HepG2 (cell line): Measurements from ENCODE around the gene CMIP. TPM values are rescaled to one million over a fixed set of nuclear protein-coding genes. Genes with fewer than 3 reads are reported as not detected.

Experiments
- AGO1 ChIP-seq: fragments of 200-400 bp; formaldehyde crosslinking; IDR thresholded peaks from 2 replicates; pipeline ENCODE4 v1.6.1; 2017; ENCODE audit warnings: mild to moderate bottlenecking, low read depth, low read length, moderate library complexity; ENCODE audit not compliant: poor library complexity, severe bottlenecking
- ARNT2 ChIP-seq: sonication (generic); formaldehyde crosslinking; IDR thresholded peaks from 2 replicates; pipeline ENCODE4 v1.8.0; 2022; ENCODE audit warnings: mild to moderate bottlenecking, low read depth, missing genetic modification reagents, moderate library complexity
- KLF11 ChIP-seq: IDR thresholded peaks from 2 replicates; pipeline ENCODE4 v1.6.1; 2016; ENCODE audit warnings: missing compliant biosample characterization
- MED1 ChIP-seq: sonication (generic); formaldehyde crosslinking; IDR thresholded peaks from 2 replicates; pipeline ENCODE4 v1.4.0; 2020; ENCODE audit warnings: missing genetic modification reagents
- MEIS2 ChIP-seq: sonication (generic); formaldehyde crosslinking; IDR thresholded peaks from 2 replicates; pipeline ENCODE4 v1.9.0; 2021; ENCODE audit warnings: mild to moderate bottlenecking, missing genetic modification reagents
- MLLT10 ChIP-seq: sonication (generic); formaldehyde crosslinking; IDR thresholded peaks from 2 replicates; pipeline ENCODE4 v1.4.0; 2020; ENCODE audit warnings: missing genetic modification reagents
- REPIN1 ChIP-seq: sonication (generic); formaldehyde crosslinking; IDR thresholded peaks from 2 replicates; pipeline ENCODE4 v1.8.0; 2022; ENCODE audit warnings: missing genetic modification reagents, low read depth, mild to moderate bottlenecking, borderline replicate concordance
- SIN3B ChIP-seq: fragments of 150-350 bp; IDR thresholded peaks from 2 replicates; pipeline ENCODE4 v1.6.1; 2014; ENCODE audit warnings: low read length
- SMAD1 ChIP-seq: sonication (generic); formaldehyde crosslinking; IDR thresholded peaks from 2 replicates; pipeline ENCODE4 v1.4.0; 2020; ENCODE audit warnings: missing genetic modification reagents, low read depth, mild to moderate bottlenecking, borderline replicate concordance
- SNAI1 ChIP-seq: sonication (generic); formaldehyde crosslinking; IDR thresholded peaks from 2 replicates; pipeline ENCODE4 v1.5.0; 2020; ENCODE audit warnings: mild to moderate bottlenecking, missing genetic modification reagents, borderline replicate concordance
- ZNF337 ChIP-seq: sonication (generic); formaldehyde crosslinking; IDR thresholded peaks from 2 replicates; pipeline ENCODE4 v1.5.1; 2020; ENCODE audit warnings: missing genetic modification reagents, low read depth, mild to moderate bottlenecking, borderline replicate concordance
- ZNF350 ChIP-seq: sonication (generic); formaldehyde crosslinking; IDR thresholded peaks from 2 replicates; pipeline ENCODE4 v1.4.0; 2020; ENCODE audit warnings: mild to moderate bottlenecking, low read depth, missing genetic modification reagents, borderline replicate concordance
- ZNF780A ChIP-seq: sonication (generic); formaldehyde crosslinking; IDR thresholded peaks from 2 replicates; pipeline ENCODE4 v1.8.0; 2022; ENCODE audit warnings: mild to moderate bottlenecking, missing genetic modification reagents, moderate library complexity
- polyA plus RNA-seq, 8 experiments: library from polyadenylated mRNA; depleted of rRNA in 3 of 8; stranded (reverse) in 7 of 8; unstranded in 1 of 8; fragments of >200 nt; fragmentation: Illumina TruSeq in 4 of 8; extraction: Trizol in 4 of 8; gene quantifications; 2 replicates each; pipeline versions ENCODE4 v1.2.1 to v1.2.3, GENCODE V29; 2011 to 2016; ENCODE audit warnings: low read depth in 4 of 8, missing spikeins in 1 of 8, mixed read lengths in 1 of 8; ENCODE audit not compliant: insufficient read depth in 1 of 8
- total RNA-seq, 5 experiments: library from RNA; depleted of rRNA; stranded (reverse); fragments of >200 nt; fragmentation: Illumina TruSeq; extraction: Trizol; gene quantifications; 2 replicates each; pipeline ENCODE4 v1.2.3, GENCODE V29; 2016; ENCODE audit warnings: low read depth in 1 of 5
- TF ChIP-seq, protein P1 (sequence below): IDR thresholded peaks from 2 replicates; pipeline ENCODE4 v1.6.1; 2018; ENCODE audit warnings: missing genetic modification reagents, mild to moderate bottlenecking, missing compliant biosample characterization
- TF ChIP-seq, protein P2 (sequence below): sonication (generic); formaldehyde crosslinking; IDR thresholded peaks from 2 replicates; pipeline ENCODE4 v1.4.0; 2020; ENCODE audit warnings: mild to moderate bottlenecking, missing genetic modification reagents, borderline replicate concordance
- TF ChIP-seq, protein P3 (sequence below): sonication (generic); formaldehyde crosslinking; IDR thresholded peaks from 2 replicates; pipeline ENCODE4 v1.5.1; 2020; ENCODE audit warnings: missing genetic modification reagents, mild to moderate bottlenecking, borderline replicate concordance
- TF ChIP-seq, protein P4 (sequence below): sonication (generic); formaldehyde crosslinking; IDR thresholded peaks from 2 replicates; pipeline ENCODE4 v1.4.0; 2020; ENCODE audit warnings: missing genetic modification reagents, borderline replicate concordance
- TF ChIP-seq, protein P5 (sequence below): sonication (generic); formaldehyde crosslinking; IDR thresholded peaks from 2 replicates; pipeline ENCODE4 v1.5.0; 2020; ENCODE audit warnings: mild to moderate bottlenecking, missing genetic modification reagents

Gene CMIP
- total and polyA plus RNA-seq, 2 of the 13 experiments (the other 11 are each of a cell fraction or from before 2014, with no cell fraction given): 10.9 to 18.1 TPM

DNA sequence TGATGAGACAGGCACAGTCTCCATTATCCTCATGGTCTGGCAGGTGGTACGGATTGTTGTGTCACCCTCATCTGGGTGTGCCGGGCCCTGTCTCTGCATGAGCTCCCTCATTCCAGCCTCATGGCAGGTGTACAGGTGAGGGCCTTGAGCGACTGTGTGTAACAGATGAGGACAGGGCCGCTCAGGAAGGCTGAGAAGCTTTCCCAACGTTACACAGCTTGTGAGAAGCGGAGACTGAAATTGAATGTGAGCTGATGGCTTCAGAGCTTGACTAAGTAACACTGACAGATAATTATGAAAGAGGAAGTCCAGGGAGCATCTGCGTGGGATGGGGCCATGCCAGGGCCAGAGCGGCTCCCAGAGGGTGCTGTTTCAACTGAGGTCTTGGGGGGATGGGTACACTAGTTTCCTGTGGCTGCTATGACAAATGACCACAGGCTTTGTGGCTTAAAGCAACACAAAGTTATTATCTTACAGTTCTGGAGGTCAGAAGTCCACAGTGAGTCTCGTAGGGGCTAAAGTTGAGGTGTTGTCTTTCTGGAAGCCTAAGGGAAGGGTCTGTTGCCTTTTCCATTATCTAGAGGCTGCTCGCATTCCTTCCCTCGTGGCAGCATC lies 36.7 kb downstream of the CMIP start (continued):
- TF ChIP-seq, protein P1, sequence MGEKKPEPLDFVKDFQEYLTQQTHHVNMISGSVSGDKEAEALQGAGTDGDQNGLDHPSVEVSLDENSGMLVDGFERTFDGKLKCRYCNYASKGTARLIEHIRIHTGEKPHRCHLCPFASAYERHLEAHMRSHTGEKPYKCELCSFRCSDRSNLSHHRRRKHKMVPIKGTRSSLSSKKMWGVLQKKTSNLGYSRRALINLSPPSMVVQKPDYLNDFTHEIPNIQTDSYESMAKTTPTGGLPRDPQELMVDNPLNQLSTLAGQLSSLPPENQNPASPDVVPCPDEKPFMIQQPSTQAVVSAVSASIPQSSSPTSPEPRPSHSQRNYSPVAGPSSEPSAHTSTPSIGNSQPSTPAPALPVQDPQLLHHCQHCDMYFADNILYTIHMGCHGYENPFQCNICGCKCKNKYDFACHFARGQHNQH (CRISPR knock-in tag): 0 out of 2 replicates have a peak, but pooled peaks have one; percentile 35
- TF ChIP-seq MLLT10 (CRISPR knock-in tag) (no peak), MEIS2 (peak; percentile 76; the same call in 1 of the 2 replicates), AGO1 (no peak), ARNT2 (CRISPR knock-in tag) (peak; percentile 36), KLF11 (CRISPR knock-in tag) (no peak), ZNF780A (CRISPR knock-in tag) (no peak), SMAD1 (CRISPR knock-in tag) (peak; percentile 51; the same call in 1 of the 2 replicates), SNAI1 (CRISPR knock-in tag) (no peak), SIN3B (no peak), ZNF350 (CRISPR knock-in tag) (peak; percentile 56; the same call in 1 of the 2 replicates), ZNF337 (CRISPR knock-in tag) (0 out of 2 replicates have a peak, but pooled peaks have one; percentile 15), MED1 (CRISPR knock-in tag) (peak; percentile 94), REPIN1 (CRISPR knock-in tag) (no peak; the same call in 1 of the 2 replicates)
- TF ChIP-seq, protein P2, sequence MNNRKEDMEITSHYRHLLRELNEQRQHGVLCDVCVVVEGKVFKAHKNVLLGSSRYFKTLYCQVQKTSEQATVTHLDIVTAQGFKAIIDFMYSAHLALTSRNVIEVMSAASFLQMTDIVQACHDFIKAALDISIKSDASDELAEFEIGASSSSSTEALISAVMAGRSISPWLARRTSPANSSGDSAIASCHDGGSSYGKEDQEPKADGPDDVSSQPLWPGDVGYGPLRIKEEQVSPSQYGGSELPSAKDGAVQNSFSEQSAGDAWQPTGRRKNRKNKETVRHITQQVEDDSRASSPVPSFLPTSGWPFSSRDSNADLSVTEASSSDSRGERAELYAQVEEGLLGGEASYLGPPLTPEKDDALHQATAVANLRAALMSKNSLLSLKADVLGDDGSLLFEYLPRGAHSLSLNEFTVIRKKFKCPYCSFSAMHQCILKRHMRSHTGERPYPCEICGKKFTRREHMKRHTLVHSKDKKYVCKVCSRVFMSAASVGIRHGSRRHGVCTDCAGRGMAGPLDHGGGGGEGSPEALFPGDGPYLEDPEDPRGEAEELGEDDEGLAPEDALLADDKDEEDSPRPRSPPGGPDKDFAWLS (CRISPR knock-in tag): no peak
- TF ChIP-seq, protein P3, sequence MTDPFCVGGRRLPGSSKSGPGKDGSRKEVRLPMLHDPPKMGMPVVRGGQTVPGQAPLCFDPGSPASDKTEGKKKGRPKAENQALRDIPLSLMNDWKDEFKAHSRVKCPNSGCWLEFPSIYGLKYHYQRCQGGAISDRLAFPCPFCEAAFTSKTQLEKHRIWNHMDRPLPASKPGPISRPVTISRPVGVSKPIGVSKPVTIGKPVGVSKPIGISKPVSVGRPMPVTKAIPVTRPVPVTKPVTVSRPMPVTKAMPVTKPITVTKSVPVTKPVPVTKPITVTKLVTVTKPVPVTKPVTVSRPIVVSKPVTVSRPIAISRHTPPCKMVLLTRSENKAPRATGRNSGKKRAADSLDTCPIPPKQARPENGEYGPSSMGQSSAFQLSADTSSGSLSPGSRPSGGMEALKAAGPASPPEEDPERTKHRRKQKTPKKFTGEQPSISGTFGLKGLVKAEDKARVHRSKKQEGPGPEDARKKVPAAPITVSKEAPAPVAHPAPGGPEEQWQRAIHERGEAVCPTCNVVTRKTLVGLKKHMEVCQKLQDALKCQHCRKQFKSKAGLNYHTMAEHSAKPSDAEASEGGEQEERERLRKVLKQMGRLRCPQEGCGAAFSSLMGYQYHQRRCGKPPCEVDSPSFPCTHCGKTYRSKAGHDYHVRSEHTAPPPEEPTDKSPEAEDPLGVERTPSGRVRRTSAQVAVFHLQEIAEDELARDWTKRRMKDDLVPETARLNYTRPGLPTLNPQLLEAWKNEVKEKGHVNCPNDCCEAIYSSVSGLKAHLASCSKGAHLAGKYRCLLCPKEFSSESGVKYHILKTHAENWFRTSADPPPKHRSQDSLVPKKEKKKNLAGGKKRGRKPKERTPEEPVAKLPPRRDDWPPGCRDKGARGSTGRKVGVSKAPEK (CRISPR knock-in tag): no peak
- TF ChIP-seq, protein P4, sequence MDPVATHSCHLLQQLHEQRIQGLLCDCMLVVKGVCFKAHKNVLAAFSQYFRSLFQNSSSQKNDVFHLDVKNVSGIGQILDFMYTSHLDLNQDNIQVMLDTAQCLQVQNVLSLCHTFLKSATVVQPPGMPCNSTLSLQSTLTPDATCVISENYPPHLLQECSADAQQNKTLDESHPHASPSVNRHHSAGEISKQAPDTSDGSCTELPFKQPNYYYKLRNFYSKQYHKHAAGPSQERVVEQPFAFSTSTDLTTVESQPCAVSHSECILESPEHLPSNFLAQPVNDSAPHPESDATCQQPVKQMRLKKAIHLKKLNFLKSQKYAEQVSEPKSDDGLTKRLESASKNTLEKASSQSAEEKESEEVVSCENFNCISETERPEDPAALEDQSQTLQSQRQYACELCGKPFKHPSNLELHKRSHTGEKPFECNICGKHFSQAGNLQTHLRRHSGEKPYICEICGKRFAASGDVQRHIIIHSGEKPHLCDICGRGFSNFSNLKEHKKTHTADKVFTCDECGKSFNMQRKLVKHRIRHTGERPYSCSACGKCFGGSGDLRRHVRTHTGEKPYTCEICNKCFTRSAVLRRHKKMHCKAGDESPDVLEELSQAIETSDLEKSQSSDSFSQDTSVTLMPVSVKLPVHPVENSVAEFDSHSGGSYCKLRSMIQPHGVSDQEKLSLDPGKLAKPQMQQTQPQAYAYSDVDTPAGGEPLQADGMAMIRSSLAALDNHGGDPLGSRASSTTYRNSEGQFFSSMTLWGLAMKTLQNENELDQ (CRISPR knock-in tag): no peak
- TF ChIP-seq, protein P5, sequence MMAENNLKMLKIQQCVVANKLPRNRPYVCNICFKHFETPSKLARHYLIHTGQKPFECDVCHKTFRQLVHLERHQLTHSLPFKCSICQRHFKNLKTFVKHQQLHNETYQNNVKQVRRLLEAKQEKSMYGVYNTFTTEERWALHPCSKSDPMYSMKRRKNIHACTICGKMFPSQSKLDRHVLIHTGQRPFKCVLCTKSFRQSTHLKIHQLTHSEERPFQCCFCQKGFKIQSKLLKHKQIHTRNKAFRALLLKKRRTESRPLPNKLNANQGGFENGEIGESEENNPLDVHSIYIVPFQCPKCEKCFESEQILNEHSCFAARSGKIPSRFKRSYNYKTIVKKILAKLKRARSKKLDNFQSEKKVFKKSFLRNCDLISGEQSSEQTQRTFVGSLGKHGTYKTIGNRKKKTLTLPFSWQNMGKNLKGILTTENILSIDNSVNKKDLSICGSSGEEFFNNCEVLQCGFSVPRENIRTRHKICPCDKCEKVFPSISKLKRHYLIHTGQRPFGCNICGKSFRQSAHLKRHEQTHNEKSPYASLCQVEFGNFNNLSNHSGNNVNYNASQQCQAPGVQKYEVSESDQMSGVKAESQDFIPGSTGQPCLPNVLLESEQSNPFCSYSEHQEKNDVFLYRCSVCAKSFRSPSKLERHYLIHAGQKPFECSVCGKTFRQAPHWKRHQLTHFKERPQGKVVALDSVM (CRISPR knock-in tag): peak; percentile 56
